Endodermal cell (in vitro differentiated cells): ENCODE measurements around the gene MOB3B. TPM values are rescaled to one million over a fixed set of nuclear protein-coding genes. Genes with fewer than 3 reads are reported as not detected.

Experiments
- DNase-seq: peaks from one replicate; pipeline ENCODE4 v3.0.0-alpha.2; 2017
- H3K27ac ChIP-seq: 2 replicates; pipeline ENCODE4 v1.5.1; 2013; ENCODE audit warnings: mild to moderate bottlenecking, low read depth, low read length, moderate library complexity
- H3K27me3 ChIP-seq: 2 replicates; pipeline ENCODE4 v1.6.1; 2013; ENCODE audit warnings: mild to moderate bottlenecking, low read length, moderate library complexity; ENCODE audit not compliant: insufficient read depth, control insufficient read depth, poor library complexity, severe bottlenecking
- H3K36me3 ChIP-seq: 2 replicates; pipeline ENCODE4 v1.7.0; 2013; ENCODE audit warnings: mild to moderate bottlenecking, low read length, moderate library complexity; ENCODE audit not compliant: control insufficient read depth, insufficient read depth
- H3K4me1 ChIP-seq: one replicate; pipeline ENCODE4 v1.7.0; 2013; ENCODE audit warnings: low read length; ENCODE audit not compliant: control insufficient read depth, insufficient read depth
- H3K4me3 ChIP-seq: 2 replicates; pipeline ENCODE4 v1.5.1; 2013; ENCODE audit warnings: mild to moderate bottlenecking, low read length, moderate library complexity
- H3K9ac ChIP-seq: 2 replicates; pipeline ENCODE4 v1.6.1; 2013; ENCODE audit warnings: mild to moderate bottlenecking, low read length, moderate library complexity; ENCODE audit not compliant: poor library complexity, severe bottlenecking; ENCODE audit errors: extremely low read depth
- H3K9me3 ChIP-seq: 2 replicates; pipeline ENCODE4 v1.6.1; 2013; ENCODE audit warnings: mild to moderate bottlenecking, low read length, moderate library complexity; ENCODE audit not compliant: control insufficient read depth
- H3K27ac Mint-ChIP-seq: 2 replicates; pipeline ENCODE4 v1.8.0; 2020; ENCODE audit warnings: mixed read lengths
- H3K27me3 Mint-ChIP-seq: 2 replicates; pipeline ENCODE4 v1.8.0; 2021; ENCODE audit warnings: mild to moderate bottlenecking, mixed read lengths; ENCODE audit not compliant: insufficient read depth
- H3K36me3 Mint-ChIP-seq: 2 replicates; pipeline ENCODE4 v1.8.0; 2020; ENCODE audit warnings: low read depth, mixed read lengths
- H3K4me1 Mint-ChIP-seq: 2 replicates; pipeline ENCODE4 v1.8.0; 2020; ENCODE audit warnings: mixed read lengths
- H3K4me3 Mint-ChIP-seq: 2 replicates; pipeline ENCODE4 v1.8.0; 2020; ENCODE audit warnings: mild to moderate bottlenecking, moderate library complexity, mixed read lengths
- H3K9me3 Mint-ChIP-seq: 2 replicates; pipeline ENCODE4 v1.8.0; 2020; ENCODE audit warnings: mild to moderate bottlenecking, mixed read lengths
- CTCF ChIP-seq: fragments of 200-600 bp; sonication (generic); conservative IDR thresholded peaks from 2 replicates; pipeline ENCODE4 v1.5.0; 2021; ENCODE audit warnings: antibody characterized with exemption, mild to moderate bottlenecking
- WGBS, 2 experiments: methylation state at CpG; one replicate each; pipeline versions ENCODE4 v1.1.5 to v1.1.7; 2013; ENCODE audit warnings: missing lambda C conversion rate in 2 of 2, mixed read lengths in 1 of 2; ENCODE audit not compliant: insufficient coverage in 1 of 2, insufficient read length in 1 of 2; 5-methylcytosine and 5-hydroxymethylcytosine counted together
- total RNA-seq, 2 donors: library from RNA; stranded (reverse); fragmentation: NEBNext Ultra II Directional in 1 of 2; extraction: Animal tissue kit (Norgen Biotek cat#: 25700) in 1 of 2; gene quantifications; 2 replicates in 1 of 2; 3 replicates in 1 of 2; pipeline ENCODE4 v1.2.1, GENCODE V29; 2021

The MOB3B gene
- total RNA-seq, 2 donors from 2014 or later: 5.6 to 6.2 TPM

- H3K27me3 Mint-ChIP-seq: peaks cover 5% of the 10 kb centered on the region
Observed at GRCh38 chr9:27571011-27571410, 41.4 kb upstream of the MOB3B start.

GRCh38 chr9:27569406-27569805 lies 39.8 kb upstream of the MOB3B start:
- H3K4me1 ChIP-seq: peaks cover 5% of the 10 kb centered on the region
- H3K27ac Mint-ChIP-seq: no peak overlapping the region
- no peak overlapping the region for H3K27ac ChIP-seq
- H3K27me3 Mint-ChIP-seq: no peaks in the 10 kb centered on the region
- peaks cover 25% of the 10 kb centered on the region for H3K4me1 Mint-ChIP-seq
- no peaks in the 10 kb centered on the region for H3K9me3 ChIP-seq
- no peak overlapping the region for H3K4me3 ChIP-seq
- H3K36me3 Mint-ChIP-seq: peaks cover 5% of the 10 kb centered on the region
- H3K9me3 Mint-ChIP-seq: no peaks in the 10 kb centered on the region
- DNase-seq: no peak
- TF ChIP-seq CTCF: no peak
- peaks cover 19% of the 10 kb centered on the region for H3K36me3 ChIP-seq
- WGBS, 2 experiments: 97 to 100% methylated on average over 1 to 2 of the region's 2 CpGs
- no peak overlapping the region for H3K9ac ChIP-seq
- H3K4me3 Mint-ChIP-seq: no peak overlapping the region
- no peaks in the 10 kb centered on the region for H3K27me3 ChIP-seq

More at GRCh38 chr9:27571011-27571410, 41.4 kb upstream of the MOB3B start:
- Mint-ChIP-seq H3K4me1 (peaks cover 25% of the 10 kb centered on the region), H3K27ac (no peak overlapping the region), H3K36me3 (peaks cover 5% of the 10 kb centered on the region), H3K9me3 (no peaks in the 10 kb centered on the region), H3K4me3 (no peak overlapping the region)
- 94 to 100% methylated on average over 2 to 4 of the region's 4 CpGs for WGBS, 2 experiments
- Histone ChIP-seq H3K4me1 (peaks cover 5% of the 10 kb centered on the region), H3K9ac (no peak overlapping the region), H3K36me3 (peaks cover 8% of the 10 kb centered on the region), H3K27me3 (no peaks in the 10 kb centered on the region), H3K27ac (no peak overlapping the region), H3K9me3 (no peaks in the 10 kb centered on the region), H3K4me3 (no peak overlapping the region)
- TF ChIP-seq CTCF: no peak
- no peak for DNase-seq

GRCh38 chr9:27566118-27566517 lies 36.5 kb upstream of the MOB3B start:
- WGBS, 2 experiments: 60 to 100% methylated on average over 1 of the region's 1 CpG
- peaks cover 5% of the 10 kb centered on the region for H3K4me1 ChIP-seq
- no peak overlapping the region for H3K4me3 Mint-ChIP-seq
- peaks cover 39% of the 10 kb centered on the region for H3K36me3 ChIP-seq
- H3K27me3 Mint-ChIP-seq: no peaks in the 10 kb centered on the region
- H3K4me3 ChIP-seq: no peak overlapping the region
- no peak overlapping the region for H3K27ac Mint-ChIP-seq
- peaks cover 10% of the 10 kb centered on the region for H3K4me1 Mint-ChIP-seq
- no peak overlapping the region for H3K27ac ChIP-seq
- no peaks in the 10 kb centered on the region for H3K27me3 ChIP-seq
- no peak overlapping the region for H3K9ac ChIP-seq
- H3K9me3 Mint-ChIP-seq: no peaks in the 10 kb centered on the region
- DNase-seq: no peak
- H3K9me3 ChIP-seq: no peaks in the 10 kb centered on the region
- TF ChIP-seq CTCF: no peak
- H3K36me3 Mint-ChIP-seq: peaks cover 11% of the 10 kb centered on the region
